HL-60 (cell line): ENCODE data around the gene C19orf44.
"Not testable (repeated sequence)": the region's sequence is repeated elsewhere in the genome, so short reads cannot be mapped to it uniquely, and the experiment has no call there.

Experiments
- DNase-seq, 2 experiments: peaks; one replicate each; pipeline ENCODE4 v3.0.0-alpha.2; 2010 to 2020; ENCODE audit warnings: low read depth in 1 of 2, low spot score in 1 of 2
- H3K27ac ChIP-seq: fragments of 250-450 bp; sonication (Bioruptor Pico); replicated peaks from 2 replicates; pipeline ENCODE4 v1.5.1; 2020; ENCODE audit warnings: mild to moderate bottlenecking, moderate library complexity
- H3K27me3 ChIP-seq: fragments of 250-450 bp; sonication (Bioruptor Pico); 2 replicates; pipeline ENCODE4 v1.5.1; 2021; ENCODE audit warnings: mild to moderate bottlenecking, moderate library complexity; ENCODE audit not compliant: insufficient read depth, poor library complexity, severe bottlenecking
- H3K4me3 ChIP-seq: replicated peaks from 2 replicates; pipeline ENCODE4 v1.5.1; 2011; ENCODE audit warnings: mild to moderate bottlenecking, control low read depth, low read length; ENCODE audit not compliant: insufficient read depth
- CTCF ChIP-seq: IDR thresholded peaks from one replicate; pipeline ENCODE4 v1.5.1; 2011; ENCODE audit warnings: low read length, control low read depth, inconsistent platforms; ENCODE audit not compliant: insufficient read depth
- GABPA ChIP-seq: IDR thresholded peaks from 2 replicates; pipeline ENCODE4 v1.6.1; 2012; ENCODE audit warnings: low read depth
- POLR2AphosphoS5 ChIP-seq: IDR thresholded peaks from 2 replicates; pipeline ENCODE4 v1.6.1; 2012; ENCODE audit warnings: low read depth
- REST ChIP-seq: IDR thresholded peaks from 2 replicates; pipeline ENCODE4 v1.6.1; 2012; ENCODE audit warnings: low read depth; ENCODE audit not compliant: insufficient replicate concordance
- SPI1 ChIP-seq: IDR thresholded peaks from 2 replicates; pipeline ENCODE4 v1.6.1; 2012; ENCODE audit warnings: low read depth, mild to moderate bottlenecking, borderline replicate concordance

The C19orf44 gene

GRCh38 chr19:16497837-16498236 lies 1.6 kb downstream of the C19orf44 start:
- no peak for TF ChIP-seq SPI1
- no peak for TF ChIP-seq REST
- TF ChIP-seq POLR2AphosphoS5 = no peak
- TF ChIP-seq CTCF = no peak
- TF ChIP-seq GABPA = no peak
- Histone ChIP-seq H3K27me3 (no peaks in the 10 kb centered on the region), H3K4me3 (no peak overlapping the region), H3K27ac (no peak overlapping the region)
- DNase-seq = no peak

- H3K4me3 ChIP-seq = no peak overlapping the region
- no peaks in the 10 kb centered on the region for H3K27me3 ChIP-seq
- DNase-seq = no peak
- TF ChIP-seq CTCF (no peak), GABPA (no peak), SPI1 (no peak), POLR2AphosphoS5 (no peak), REST (no peak)
- H3K27ac ChIP-seq = no peak overlapping the region
Observed at GRCh38 chr19:16504271-16504670, 8.1 kb downstream of the C19orf44 start.

- H3K4me3 ChIP-seq, DNase-seq: not testable (repeated sequence)
Observed at GRCh38 chr19:16506161-16506560, 10.0 kb downstream of the C19orf44 start.

GRCh38 chr19:16506961-16507360 lies 10.8 kb downstream of the C19orf44 start:
- no peaks in the 10 kb centered on the region for H3K27me3 ChIP-seq
- no peak overlapping the region for H3K27ac ChIP-seq
- TF ChIP-seq SPI1 = no peak
- no peak for TF ChIP-seq CTCF
- no peak for TF ChIP-seq POLR2AphosphoS5
- TF ChIP-seq GABPA = no peak
- TF ChIP-seq REST = no peak
- no peak for DNase-seq
- H3K4me3 ChIP-seq = no peak overlapping the region

More at GRCh38 chr19:16506161-16506560, 10.0 kb downstream of the C19orf44 start:
- H3K27me3 ChIP-seq, H3K27ac ChIP-seq: not testable (repeated sequence)
